GM19397 (cell line): ENCODE results near the gene CLTRN.

Experiments
- ATAC-seq: cut with Tn5 transposase; IDR thresholded peaks from one replicate; pipeline ENCODE4 v1.9.1; 2021; ENCODE audit warnings: mild to moderate bottlenecking, moderate library complexity; ENCODE audit not compliant: unreplicated experiment

CLTRN gene

DNA sequence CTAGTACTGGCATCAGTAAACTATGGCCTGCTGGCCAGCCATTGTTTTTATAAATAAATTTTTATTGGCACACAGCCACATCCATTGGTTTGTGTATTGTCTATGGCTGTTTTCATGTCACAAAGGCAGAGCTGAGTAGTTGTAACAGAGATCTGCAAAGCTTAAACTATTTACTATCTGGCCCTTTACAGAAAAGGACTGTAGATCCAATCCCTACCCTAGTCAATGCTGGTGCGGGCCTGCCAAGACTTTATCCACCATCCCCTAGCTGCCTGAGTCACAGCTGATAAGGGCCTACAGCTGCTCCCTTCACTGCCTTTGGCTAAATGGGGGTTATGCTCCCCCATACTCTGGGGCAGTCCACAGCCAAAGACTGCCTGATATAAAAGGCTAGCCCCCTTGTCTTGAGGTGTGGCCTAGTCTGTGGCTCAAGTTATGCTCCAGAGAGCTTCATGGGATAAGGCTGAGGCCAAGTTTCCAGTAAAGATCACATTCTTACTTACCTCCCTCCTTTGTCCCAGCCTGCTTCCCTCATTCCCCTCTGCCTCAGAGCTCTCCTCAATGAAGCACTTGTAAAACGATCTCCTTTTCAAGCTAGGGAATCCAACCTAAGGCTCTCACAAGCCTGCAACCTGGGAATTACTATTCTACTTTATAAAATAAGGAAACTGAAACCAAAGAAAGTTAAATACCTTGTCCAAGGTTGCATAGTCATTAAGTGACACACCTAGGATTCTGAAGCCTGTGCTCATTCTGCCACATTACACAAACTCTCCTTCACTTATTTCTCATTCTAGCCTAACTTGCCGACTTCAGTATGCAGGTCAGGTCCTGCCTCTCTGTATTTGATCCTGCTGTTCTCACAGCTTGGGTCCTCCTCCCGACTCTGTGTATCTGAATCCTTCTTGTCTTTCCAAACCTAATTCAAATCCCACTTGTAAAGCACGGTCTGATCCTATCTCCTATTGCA, 84.5 kb downstream of the CLTRN start:
- no peak for ATAC-seq
